Calu3 (cell line): ENCODE results near the gene MRPL57. TPM values are rescaled to one million over a fixed set of nuclear protein-coding genes. Genes with fewer than 3 reads are reported as not detected.

Experiments
- BruUV-seq: library from RNA; stranded (reverse); fragments of 400-500 nt; replicated peaks from 2 replicates; lab custom pipeline; 2021; lab: Mats Ljungman, UMichigan
- CTCF ChIA-PET: fragments of 300-600 bp; sonication (Branson Sonifier 250); formaldehyde crosslinking; loops from one replicate; lab custom pipeline; 2022; ENCODE audit warnings: antibody characterized with exemption; lab: Charles Lee
- DNase-seq: peaks from one replicate; pipeline ENCODE4 v3.0.0; 2022
- H3K27ac Mint-ChIP-seq: one replicate; pipeline ENCODE4 v1.8.0; 2022; ENCODE audit warnings: mixed read lengths; ENCODE audit not compliant: unreplicated experiment
- H3K27me3 Mint-ChIP-seq: one replicate; pipeline ENCODE4 v1.8.0; 2022; ENCODE audit warnings: mixed read lengths; ENCODE audit not compliant: unreplicated experiment
- H3K36me3 Mint-ChIP-seq: one replicate; pipeline ENCODE4 v1.8.0; 2022; ENCODE audit warnings: mild to moderate bottlenecking, moderate library complexity, mixed read lengths; ENCODE audit not compliant: insufficient read depth, unreplicated experiment
- H3K4me1 Mint-ChIP-seq: one replicate; pipeline ENCODE4 v1.8.0; 2022; ENCODE audit warnings: mild to moderate bottlenecking, low read depth, mixed read lengths; ENCODE audit not compliant: unreplicated experiment
- H3K4me3 Mint-ChIP-seq: one replicate; pipeline ENCODE4 v1.8.0; 2022; ENCODE audit warnings: mild to moderate bottlenecking, low read depth, moderate library complexity, mixed read lengths; ENCODE audit not compliant: unreplicated experiment
- H3K9me3 Mint-ChIP-seq: one replicate; pipeline ENCODE4 v1.8.0; 2022; ENCODE audit warnings: low read depth, mixed read lengths; ENCODE audit not compliant: unreplicated experiment
- CTCF ChIP-seq: fragments of 200-600 bp; IDR thresholded peaks from one replicate; pipeline ENCODE4 v1.8.0; 2022; ENCODE audit warnings: antibody characterized with exemption; ENCODE audit not compliant: unreplicated experiment
- intact Hi-C: fragments of 100-400 bp; cut with micrococcal nuclease; formaldehyde crosslinking; loops from one replicate; pipeline ENCODE4 v1.10.0; 2022; ENCODE audit not compliant: unreplicated experiment
- total RNA-seq: library from RNA; stranded (reverse); gene quantifications from 2 replicates; pipeline ENCODE4 v1.2.3, GENCODE V29; 2022

Gene MRPL57
- total RNA-seq, 1 experiment from 2014 or later, result 15.2 TPM

DNA sequence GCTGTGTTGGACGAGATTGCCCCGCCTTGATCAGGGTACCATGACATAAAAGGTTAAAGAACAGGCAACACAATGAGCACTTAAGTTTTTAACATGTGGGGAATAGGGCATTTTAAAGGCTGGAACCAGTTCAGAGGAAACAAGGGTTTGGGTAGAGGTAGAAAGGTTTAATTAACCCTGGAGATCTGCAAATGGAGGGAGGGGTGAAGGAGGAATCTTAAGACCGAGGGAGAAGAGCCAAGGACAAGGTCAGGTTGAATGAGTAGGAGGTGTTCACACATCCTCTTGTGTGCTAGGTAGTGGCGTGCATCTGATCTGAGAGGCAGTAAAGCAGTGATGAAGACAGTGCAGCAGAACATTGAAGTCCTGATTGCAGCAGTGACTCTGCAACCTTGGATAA is 28.6 kb upstream of the MRPL57 start:
- peak overlapping the region; percentile 64 for H3K27ac Mint-ChIP-seq
- H3K4me3 Mint-ChIP-seq, result no peak overlapping the region
- H3K36me3 Mint-ChIP-seq, result peaks cover 23% of the 10 kb centered on the region
- H3K9me3 Mint-ChIP-seq, result no peaks in the 10 kb centered on the region
- DNase-seq, result no peak
- peaks cover 8% of the 10 kb centered on the region for H3K4me1 Mint-ChIP-seq
- H3K27me3 Mint-ChIP-seq, result no peaks in the 10 kb centered on the region
- CTCF ChIA-PET, result no interaction called here
- no TSS peak for BruUV-seq
- intact Hi-C loops, result no loop called here
- no peak for TF ChIP-seq CTCF

DNA sequence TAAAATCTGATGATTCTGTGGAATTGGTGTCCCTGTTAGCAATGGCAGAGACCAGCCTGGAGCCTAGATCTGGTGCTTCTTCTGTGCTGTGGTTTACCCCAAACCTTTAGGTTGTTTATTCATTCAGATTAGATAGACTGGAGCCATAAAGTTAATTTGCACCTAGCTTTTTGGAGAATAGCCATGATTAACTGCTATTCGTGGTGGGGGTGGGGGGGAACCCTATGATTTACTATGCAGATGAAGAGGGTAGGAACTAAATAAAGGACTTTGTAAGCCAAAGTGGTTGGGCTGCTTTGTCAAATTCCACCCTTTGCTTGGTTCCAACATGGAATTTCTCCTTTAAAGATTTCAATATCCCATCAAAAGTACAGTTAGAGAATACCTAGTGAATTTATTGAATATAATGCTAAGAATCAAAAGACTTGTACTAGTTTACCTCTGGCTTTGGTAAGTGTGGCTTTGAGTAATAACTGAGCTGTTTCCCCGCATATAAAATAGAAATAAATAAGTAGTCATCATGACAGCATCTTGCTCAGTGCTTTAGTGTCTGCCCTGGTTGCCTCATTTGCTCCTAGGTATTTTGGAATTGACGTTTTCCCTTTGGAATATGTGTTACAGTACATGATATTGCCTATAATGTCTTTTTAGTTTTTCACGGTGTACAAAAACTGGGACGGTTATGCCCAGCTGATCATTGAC is 27.8 kb upstream of the MRPL57 start:
- no TSS peak for BruUV-seq
- Mint-ChIP-seq H3K4me3 (no peak overlapping the region), H3K36me3 (peaks cover 18% of the 10 kb centered on the region), H3K27ac (no peak overlapping the region), H3K4me1 (peaks cover 8% of the 10 kb centered on the region), H3K9me3 (no peaks in the 10 kb centered on the region), H3K27me3 (no peaks in the 10 kb centered on the region)
- TF ChIP-seq CTCF, result no peak
- intact Hi-C loops, result no loop called here
- DNase-seq, result no peak
- CTCF ChIA-PET, result no interaction called here

GRCh38 chr13:21149568-21149967 is 26.9 kb upstream of the MRPL57 start:
- CTCF ChIA-PET, result no interaction called here
- no peak overlapping the region for H3K4me3 Mint-ChIP-seq

DNA sequence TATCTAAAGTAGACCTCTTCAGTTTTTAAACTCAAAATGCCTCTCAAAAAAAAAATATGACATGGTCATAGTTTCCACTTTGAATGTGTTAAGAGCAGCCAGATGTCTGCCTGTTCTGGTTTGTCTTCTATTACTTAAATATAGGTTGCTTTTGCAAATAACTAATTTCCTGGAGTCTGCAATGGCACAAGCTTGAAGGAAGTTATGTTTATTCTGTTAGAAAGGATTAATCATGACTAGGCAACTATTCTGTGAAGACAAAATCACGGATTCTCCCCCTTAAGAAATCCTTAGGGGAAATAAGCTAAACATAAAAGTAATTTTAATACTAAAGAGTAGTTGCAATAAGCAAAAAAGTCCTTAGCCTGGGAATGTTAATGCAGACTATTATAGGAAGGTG is 26.4 kb upstream of the MRPL57 start:
- Mint-ChIP-seq H3K27me3 (no peaks in the 10 kb centered on the region), H3K9me3 (no peaks in the 10 kb centered on the region), H3K4me1 (peaks cover 8% of the 10 kb centered on the region), H3K27ac (no peak overlapping the region), H3K4me3 (no peak overlapping the region), H3K36me3 (peaks cover 9% of the 10 kb centered on the region)
- no peak for TF ChIP-seq CTCF
- no peak for DNase-seq
- CTCF ChIA-PET, result no interaction called here
- no TSS peak for BruUV-seq
- intact Hi-C loops, result no loop called here

More at GRCh38 chr13:21149568-21149967, 26.9 kb upstream of the MRPL57 start:
- DNase-seq, result no peak
- H3K9me3 Mint-ChIP-seq, result no peaks in the 10 kb centered on the region
- peaks cover 13% of the 10 kb centered on the region for H3K36me3 Mint-ChIP-seq
- no TSS peak for BruUV-seq
- no peaks in the 10 kb centered on the region for H3K27me3 Mint-ChIP-seq
- H3K27ac Mint-ChIP-seq, result no peak overlapping the region
- intact Hi-C loops, result no loop called here
- TF ChIP-seq CTCF, result no peak
- peaks cover 8% of the 10 kb centered on the region for H3K4me1 Mint-ChIP-seq
